HT-29 (cell line): Measurements from ENCODE around the gene GDPD3. TPM values are rescaled to one million over a fixed set of nuclear protein-coding genes. Genes with fewer than 3 reads are reported as not detected.
A peak's percentile ranks its signal among the peaks of the same experiment; 100 is the strongest.

Source experiments
- DNase-seq: peaks from one replicate; pipeline ENCODE4 v3.0.0-alpha.2; 2015; ENCODE audit warnings: low spot score
- total RNA-seq: library from RNA; depleted of rRNA; stranded (reverse); fragments of >200 nt; shearing (Covaris generic); gene quantifications from 2 replicates; pipeline ENCODE4 v1.2.3, GENCODE V29; 2014

The GDPD3 gene
- total RNA-seq, 1 experiment from 2014 or later = 1.5 TPM

GRCh38 chr16:30078744-30079143, 34.6 kb downstream of the GDPD3 start:
- DNase-seq = no peak

DNA sequence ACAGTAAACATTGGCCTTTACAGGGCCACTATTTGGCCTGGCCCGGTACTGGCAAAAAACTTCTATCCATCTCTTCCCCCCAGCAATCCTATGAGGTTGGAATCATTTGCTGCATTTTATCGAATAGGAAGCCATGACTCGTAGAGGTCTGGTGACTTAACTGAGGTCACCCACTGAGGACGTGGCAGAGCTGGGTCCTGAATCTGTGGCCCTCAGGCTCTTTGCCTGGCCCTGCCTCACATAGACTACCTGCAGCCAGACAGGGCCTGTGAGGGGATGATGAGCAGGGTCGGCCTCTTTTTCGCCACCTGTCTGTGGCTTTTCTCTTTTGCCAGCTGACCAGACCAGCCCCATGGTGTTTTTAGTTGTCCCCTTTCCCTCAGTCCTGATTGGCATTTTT, 35.7 kb downstream of the GDPD3 start:
- DNase-seq = no peak

DNA sequence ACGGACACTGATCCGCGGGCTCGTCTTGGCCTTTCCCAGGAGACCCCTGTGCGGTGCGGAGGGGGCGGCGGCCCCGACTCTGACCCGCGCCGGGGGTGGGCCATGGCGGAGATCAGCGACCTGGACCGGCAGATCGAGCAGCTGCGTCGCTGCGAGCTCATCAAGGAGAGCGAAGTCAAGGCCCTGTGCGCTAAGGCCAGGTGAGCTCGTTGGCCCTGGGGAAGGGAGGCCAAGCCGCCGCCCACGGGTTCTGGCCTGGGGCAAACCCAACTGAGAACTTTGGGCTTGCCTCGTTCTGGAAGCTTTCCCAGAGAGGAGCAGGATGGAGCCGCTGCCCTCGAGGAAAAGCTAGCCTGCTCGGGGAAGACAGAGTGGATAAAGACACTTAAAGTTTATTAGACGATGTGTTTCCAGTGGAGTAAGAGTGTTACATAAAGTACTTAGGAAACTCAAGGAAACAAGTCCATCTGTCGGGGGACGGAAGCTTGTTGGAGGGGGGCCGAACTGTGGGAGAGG, 37.0 kb downstream of the GDPD3 start:
- no peak for DNase-seq

DNA sequence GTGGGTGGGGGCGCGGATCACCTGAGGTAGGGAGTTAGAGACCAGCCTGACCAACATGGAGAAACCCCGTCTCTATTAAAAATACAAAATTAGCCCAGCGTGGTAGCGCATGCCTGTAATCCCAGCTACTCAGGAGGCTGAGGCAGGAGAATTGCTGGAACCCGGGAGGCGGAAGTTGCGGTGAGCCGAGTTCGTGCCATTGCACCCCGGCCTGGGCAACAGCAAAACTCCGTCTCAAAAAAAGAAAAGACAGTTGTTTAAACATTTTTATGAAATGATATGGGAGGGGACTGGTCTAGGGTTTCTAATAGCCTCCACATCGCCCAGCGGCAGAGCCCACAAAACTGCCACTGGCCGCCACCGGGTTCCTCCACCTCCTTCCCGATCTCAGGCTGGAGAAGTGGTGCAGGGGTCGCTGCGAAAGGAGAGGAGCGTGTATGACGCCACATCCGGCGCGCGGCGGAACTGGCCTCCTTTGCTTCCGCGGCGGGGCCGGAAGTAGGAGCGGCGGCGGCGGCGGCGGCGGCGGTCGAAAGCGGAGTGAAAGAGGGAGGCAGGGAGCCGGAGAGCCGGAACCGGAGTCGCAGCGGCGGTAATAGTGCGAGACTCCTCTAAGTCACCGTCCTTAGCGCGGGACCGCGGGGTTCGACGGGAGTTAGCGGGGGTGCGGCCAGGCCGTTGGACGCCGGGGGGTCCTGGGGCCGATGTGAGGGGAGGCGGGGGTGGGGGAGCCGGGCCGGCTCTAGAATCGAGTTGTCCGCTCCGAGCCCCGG, 37.6 kb downstream of the GDPD3 start, which contains the start of gene PPP4C:
PPP4C (plus strand) TSS at position 492 of the 773 bp plus-strand sequence. CDS start 384 bp downstream, outside the sequence.
- peak; percentile 92 for DNase-seq

GRCh38 chr16:30070490-30070889, 42.8 kb downstream of the GDPD3 start:
- DNase-seq = no peak

GRCh38 chr16:30069611-30070462, 43.5 kb downstream of the GDPD3 start:
- DNase-seq = no peak

GRCh38 chr16:30068750-30069610, 44.4 kb downstream of the GDPD3 start:
- peak; percentile 52 for DNase-seq

DNA sequence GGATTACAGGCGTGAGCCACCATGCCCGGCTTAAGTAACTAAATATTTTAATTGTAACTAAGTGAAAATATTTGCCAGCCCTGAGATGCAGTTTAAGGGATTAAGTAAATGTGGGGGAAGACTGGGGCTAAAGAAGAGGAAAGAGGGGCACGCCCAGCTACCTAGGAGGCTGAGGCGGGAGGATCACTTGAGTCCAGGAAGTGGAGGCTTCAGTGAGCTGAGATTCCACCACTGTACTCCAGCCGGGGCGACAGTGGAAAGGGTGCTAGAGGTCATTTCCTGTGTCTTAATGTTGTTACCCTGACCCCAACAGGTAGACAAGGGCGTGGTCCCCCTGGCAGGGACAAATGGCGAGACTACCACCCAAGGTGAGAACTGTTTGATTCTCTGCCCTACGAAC, 45.0 kb downstream of the GDPD3 start:
- no peak for DNase-seq

DNA sequence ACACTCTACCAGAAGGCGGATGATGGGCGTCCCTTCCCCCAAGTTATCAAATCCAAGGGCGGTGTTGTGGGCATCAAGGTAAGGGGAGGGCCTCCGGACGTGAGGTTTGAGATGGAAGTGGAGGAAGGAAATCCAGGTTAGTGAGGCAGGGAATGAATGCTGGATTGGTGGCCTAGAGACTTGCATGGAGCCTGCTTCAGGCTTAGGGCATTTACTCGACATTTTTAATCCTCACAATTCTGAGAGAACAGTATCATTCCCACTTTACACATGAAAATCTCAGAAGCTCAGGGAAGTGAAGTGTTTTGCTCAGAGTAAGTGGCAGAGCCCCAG, 45.8 kb downstream of the GDPD3 start:
- no peak for DNase-seq

DNA sequence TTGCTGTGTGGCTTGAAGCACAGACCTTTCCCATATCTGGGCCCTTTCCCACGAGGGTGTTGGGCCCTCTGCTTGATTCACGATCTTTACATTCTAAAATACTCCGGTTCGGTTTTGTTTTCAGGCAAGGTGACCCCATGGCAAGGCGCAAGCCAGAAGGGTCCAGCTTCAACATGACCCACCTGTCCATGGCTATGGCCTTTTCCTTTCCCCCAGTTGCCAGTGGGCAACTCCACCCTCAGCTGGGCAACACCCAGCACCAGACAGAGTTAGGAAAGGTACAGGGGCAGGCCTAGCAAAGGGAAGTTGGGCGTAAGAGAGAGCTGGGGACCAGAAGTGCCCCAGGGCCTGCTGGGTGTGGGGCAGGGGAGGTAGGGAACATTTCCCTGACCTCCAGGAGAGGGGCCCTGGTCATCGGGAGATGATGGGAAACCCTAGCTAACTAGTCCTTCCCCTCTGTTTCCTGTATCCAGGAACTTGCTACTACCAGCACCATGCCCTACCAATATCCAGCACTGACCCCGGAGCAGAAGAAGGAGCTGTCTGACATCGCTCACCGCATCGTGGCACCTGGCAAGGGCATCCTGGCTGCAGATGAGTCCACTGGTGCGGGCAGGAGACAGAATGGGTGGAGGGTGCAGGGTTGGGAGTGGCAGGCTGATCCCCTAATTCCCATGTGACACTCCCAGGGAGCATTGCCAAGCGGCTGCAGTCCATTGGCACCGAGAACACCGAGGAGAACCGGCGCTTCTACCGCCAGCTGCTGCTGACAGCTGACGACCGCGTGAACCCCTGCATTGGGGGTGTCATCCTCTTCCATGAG, 46.4 kb downstream of the GDPD3 start:
- no peak for DNase-seq

DNA sequence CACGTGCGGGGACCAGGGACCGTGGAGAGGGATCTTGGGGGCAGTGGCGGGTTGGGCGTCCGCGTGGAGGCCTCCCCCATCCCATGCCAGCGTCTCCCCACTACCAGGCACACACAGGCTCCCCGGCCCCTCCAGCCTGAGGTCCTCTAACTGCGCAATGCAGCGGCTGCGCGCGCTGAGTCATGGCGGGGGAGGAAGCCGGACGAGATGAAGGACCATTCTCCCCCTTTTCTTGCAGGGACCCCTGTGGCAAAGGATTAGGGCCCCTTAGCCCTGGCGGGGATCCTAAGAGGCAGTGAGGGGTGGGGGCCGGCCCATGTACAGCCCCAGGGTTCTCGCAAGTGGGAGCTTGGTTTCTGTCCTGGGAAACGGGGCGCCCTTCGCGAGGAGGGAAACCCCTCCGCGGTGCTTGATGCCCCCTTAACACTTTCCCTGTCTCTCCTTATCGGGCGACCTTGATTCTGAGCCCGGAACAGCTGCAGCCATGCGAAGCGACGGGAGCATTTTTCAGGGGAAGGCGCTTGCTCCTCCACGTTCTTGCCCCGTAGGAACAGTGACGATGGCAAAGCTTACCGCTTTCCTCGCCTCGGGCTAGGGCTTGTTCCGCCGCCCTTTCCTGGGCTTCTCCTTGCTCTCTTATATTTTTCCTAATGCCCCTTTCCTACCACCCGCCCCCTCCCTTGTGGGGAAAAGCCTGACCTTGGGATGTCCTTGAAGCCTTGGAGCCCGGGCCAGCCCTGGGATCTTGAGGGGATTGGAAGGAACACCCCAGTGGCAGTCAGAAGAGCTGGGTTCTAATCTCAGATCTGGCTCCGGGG, 47.2 kb downstream of the GDPD3 start:
- DNase-seq = no peak

- DNase-seq = peak; percentile 96
Observed at GRCh38 chr16:30065102-30065942, 48.0 kb downstream of the GDPD3 start, which contains the start of gene ALDOA. ALDOA (plus strand) TSS chr16:30065760; CDS start chr16:30066898, 1,138 bp downstream.

DNA sequence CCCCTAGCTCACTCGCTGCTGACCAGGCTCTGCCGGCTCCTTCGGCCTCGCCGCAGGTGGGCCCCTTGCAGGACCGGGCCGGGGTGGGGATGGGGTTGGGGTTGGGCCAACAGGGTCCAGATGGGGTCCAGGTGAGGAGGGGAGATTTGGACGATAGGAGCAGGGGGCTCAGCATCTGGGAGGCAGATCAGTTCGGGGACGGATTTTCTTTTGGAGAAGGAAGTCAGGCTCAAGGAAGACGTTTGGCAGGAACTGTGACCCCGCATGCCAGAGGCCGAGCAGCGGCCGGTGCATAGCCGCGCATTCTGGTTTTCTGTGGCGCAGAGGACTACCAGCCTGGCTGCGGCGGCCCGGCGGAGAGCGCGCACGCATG, 48.6 kb downstream of the GDPD3 start:
- no peak for DNase-seq

- DNase-seq = peak; percentile 68
Observed at GRCh38 chr16:30063893-30064728, 49.2 kb downstream of the GDPD3 start.

DNA sequence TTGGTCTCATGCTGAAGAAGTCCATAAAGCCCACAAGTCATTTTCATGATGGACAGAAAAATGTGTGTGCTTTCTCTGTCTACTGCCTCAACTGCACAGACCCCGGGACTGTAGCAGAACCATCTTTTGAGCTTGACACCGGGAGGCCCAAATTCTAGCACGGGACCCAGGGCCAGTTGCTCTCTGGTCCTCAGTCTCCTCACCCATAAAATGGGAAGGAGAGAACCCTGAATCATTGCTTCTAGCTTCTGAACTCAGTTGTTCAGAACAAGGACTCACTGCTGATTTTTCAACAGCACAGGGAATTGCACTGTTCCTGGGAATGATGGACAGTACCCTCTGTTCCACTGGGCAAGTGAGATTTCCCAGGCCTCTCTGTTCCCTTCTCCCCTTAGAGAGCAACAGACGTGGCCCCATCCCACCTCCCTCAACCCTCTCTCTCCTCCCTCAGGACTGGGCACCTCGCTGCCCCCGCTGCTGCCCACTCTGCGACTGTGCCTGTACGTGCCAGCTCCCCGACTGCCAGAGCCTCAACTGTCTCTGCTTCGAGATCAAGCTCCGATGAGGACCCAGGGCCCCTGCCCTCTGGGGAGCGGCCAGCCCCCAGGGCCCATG, 50.0 kb downstream of the GDPD3 start:
- no peak for DNase-seq

DNA sequence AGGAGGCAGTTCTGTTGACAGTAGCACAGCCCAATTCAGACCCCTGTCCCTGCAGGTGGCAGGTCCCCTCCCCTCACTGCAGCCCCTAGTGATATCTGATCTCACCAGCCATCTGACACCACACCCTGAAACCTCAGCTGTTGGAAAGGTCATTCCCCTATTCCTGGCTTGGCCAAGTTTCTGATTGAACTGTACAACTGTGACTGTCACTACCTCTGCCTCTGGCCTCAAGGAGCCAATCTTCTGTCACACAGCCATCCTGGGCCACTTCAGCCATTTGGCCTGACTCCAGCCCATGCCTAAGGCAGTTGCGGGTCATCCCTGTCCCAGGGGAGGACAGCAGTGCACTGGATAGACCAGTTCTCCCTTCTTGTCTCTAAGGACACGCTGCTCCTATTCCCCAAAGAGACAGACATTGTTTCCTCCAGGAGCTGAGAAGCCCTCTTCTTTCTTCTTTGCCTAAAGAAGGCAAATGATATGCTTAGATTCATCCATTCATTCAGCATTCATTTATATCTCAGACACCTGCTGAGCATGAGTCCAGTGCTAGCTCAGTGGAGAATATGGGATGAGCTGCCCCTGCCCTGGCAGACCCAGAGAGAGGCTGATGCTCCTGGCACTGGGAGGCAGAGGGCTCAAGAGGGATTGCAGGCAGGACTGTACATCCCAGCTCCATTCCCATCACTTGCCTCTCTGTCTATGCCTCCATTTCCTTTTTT, 52.3 kb downstream of the GDPD3 start:
- no peak for DNase-seq

GRCh38 chr16:30060346-30060745, 53.0 kb downstream of the GDPD3 start:
- no peak for DNase-seq
